ENCODE data around the gene ERC1.

ERC1 gene

DNA sequence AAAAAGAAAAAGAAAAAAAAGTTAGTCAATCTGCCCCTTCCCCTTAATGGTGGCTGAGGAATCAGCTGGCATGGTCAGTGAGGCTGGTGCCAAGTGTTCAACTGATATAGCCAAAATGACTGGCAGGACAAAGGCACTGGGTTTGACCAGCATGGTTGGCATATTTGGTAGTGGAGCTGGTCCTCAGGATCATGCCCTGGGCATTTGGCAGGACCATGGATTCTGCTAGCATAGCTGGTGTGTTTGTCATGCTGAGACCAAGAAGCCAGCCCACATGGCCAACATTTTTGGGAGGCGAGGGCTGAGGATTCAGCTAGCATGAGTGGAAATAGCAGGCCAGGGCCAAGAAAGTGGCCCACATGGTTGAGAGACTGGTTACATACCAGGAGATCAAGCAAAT is 466.9 kb downstream of the ERC1 start:
- no peak for DNase-seq (ENCODE audit: insufficient read length, low spot score)

GRCh38 chr12:1459339-1459738 is 468.3 kb downstream of the ERC1 start:
- DNase-seq (ENCODE audit: insufficient read length, low spot score) (no peak), FAIRE-seq (no peak)

More for the DNA sequence above, 466.9 kb downstream of the ERC1 start:
- FAIRE-seq = no peak

GRCh38 chr12:1463073-1463905 is 472.3 kb downstream of the ERC1 start:
- FAIRE-seq (no peak), DNase-seq (ENCODE audit: insufficient read length, low spot score) (no peak)

DNA sequence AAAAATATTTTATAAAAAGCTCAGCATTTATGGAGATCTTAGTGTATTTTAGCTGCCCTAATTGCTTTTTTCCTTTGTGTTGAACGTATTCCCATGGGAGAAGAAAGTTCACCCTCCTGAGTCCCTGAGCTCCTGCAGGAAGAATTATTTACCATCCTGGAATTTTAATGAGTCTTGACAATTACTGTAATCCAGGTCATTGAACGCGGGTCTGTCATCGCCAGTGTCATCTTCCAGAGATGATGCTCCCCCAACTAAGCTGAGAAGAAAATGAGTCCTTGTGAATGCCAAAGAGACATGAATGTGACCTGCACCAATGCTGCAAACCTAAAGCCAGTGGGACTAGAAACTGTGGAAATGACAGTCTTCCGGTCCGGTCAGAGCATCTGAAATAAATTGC is 473.9 kb downstream of the ERC1 start:
- DNase-seq (ENCODE audit: insufficient read length, low spot score) (no peak), FAIRE-seq (no peak)

- FAIRE-seq (no peak), DNase-seq (ENCODE audit: insufficient read length, low spot score) (no peak)
Observed at GRCh38 chr12:1465990-1466389, 475.0 kb downstream of the ERC1 start.

GRCh38 chr12:1466481-1467154 is 475.6 kb downstream of the ERC1 start:
- no peak for DNase-seq (ENCODE audit: insufficient read length, low spot score)
- FAIRE-seq = no peak

DNA sequence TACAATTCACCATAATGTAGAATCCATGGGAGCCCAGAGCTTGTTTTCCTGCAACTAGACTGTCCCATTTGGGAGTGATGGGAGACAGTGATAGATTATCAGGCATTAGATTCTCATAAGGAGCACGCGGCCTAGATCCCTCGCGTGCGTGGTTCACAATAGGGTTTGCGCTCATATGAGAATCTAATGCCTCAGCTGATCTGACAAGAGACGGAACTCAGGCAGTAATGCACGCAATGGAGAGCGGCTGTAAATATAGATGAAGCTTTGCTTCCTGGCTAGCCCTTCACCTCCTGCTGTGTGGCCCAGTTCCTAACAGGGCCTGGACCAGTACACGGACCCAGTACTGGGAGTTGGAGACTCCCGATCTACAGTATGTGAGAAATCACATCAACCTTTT is 476.7 kb downstream of the ERC1 start:
- no peak for DNase-seq (ENCODE audit: insufficient read length, low spot score)
- FAIRE-seq = no peak

GRCh38 chr12:1469070-1469469 is 478.0 kb downstream of the ERC1 start:
- FAIRE-seq (no peak), DNase-seq (ENCODE audit: insufficient read length, low spot score) (no peak)

- FAIRE-seq (no peak), DNase-seq (ENCODE audit: insufficient read length, low spot score) (no peak)
Observed at GRCh38 chr12:1470051-1470450, 479.0 kb downstream of the ERC1 start.

DNA sequence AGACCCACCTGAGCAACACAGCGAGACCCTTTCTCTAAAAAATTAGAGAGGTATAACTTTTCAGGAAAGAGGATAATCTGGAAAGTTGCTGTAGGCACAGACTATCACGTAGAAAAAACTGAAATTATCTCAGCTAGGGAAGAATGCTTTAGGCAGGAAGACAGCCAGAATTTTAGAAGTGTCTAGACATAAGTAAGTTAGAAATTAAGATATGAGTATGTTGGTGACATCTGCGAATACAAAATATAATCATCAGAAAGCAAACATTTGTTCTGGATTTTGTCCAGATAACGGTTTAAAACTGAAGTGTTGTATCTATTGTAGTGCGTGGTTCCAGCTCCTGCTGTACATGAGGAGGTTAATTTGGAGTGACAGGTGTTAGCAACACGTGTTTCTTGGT is 480.2 kb downstream of the ERC1 start:
- no peak for FAIRE-seq
- no peak for DNase-seq (ENCODE audit: insufficient read length, low spot score)

- peak; percentile 14 for DNase-seq (ENCODE audit: insufficient read length, low spot score)
- FAIRE-seq = no peak
Observed at GRCh38 chr12:1473418-1473817, 482.4 kb downstream of the ERC1 start.

- no peak for DNase-seq (ENCODE audit: insufficient read length, low spot score)
- FAIRE-seq = no peak
Observed at GRCh38 chr12:1474041-1474573, 483.1 kb downstream of the ERC1 start.

- DNase-seq (ENCODE audit: insufficient read length, low spot score) (no peak), FAIRE-seq (no peak)
Observed at GRCh38 chr12:1474574-1475153, 483.6 kb downstream of the ERC1 start.

- FAIRE-seq (no peak), DNase-seq (ENCODE audit: insufficient read length, low spot score) (no peak)
Observed at GRCh38 chr12:1479645-1480044, 488.6 kb downstream of the ERC1 start.

DNA sequence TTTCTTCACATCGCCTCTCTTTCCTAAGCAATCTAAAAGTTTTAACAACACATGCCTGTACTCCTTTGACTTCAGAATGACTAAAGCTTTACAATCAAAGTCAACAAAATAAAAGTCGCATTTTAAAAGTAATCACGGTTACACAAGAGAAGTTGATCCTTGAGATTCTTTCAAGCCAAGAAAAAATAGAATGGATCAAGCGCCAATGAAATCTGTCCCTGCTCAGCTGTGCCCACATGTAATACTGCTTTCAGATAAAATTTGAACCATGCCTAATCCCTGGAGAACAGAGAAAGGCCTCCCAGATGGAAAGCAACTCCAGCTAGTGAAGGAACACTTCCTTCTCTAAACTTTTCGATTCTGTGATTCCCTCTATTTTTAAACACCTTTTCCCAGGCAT is 490.3 kb downstream of the ERC1 start:
- DNase-seq (ENCODE audit: insufficient read length, low spot score) (no peak), FAIRE-seq (no peak)

DNA sequence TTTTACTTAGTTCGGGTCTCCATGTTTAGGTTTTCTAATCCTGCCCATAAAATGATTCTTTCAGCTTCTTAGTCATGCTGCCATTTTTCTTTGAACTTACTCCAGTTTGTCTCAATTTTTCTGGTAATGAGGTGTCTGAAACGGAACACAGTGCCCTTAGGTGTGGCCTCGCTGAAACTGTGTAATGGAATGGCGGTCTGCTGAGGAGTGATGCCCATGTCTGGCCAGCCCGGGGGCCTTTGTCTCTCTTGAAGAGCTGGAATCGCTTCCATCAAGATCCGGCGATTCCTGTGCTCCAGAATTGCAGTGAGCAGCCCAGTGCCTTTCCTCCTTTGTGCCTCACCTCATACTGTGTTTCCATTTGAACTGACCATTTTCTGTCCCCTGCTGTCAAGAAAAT is 490.9 kb downstream of the ERC1 start:
- no peak for FAIRE-seq
- no peak for DNase-seq (ENCODE audit: insufficient read length, low spot score)

DNA sequence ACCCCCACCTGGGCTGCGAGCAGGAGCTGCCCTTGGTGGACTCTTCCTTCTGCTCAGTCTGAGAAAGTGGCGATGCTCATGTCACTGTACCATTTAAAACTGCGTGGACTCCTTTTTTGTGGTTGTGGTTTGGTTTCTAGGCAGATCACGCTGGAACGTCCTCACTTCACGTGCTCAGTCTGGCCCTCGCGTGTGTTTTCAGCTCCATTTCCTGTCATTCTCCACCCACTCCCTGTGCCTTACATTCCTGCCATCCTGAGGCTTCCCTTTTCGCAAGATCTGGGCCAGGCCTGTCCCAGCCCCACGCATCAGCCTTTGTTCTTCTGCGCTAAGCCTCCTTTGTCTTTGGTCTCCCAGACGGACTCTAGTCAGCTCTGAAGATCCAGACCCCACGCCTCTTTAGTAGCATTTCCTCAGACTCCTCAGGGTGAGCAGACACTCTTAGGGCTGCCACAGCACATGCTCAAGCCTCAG is 497.9 kb downstream of the ERC1 start:
- no peak for DNase-seq (ENCODE audit: insufficient read length, low spot score)
- FAIRE-seq = no peak

DNA sequence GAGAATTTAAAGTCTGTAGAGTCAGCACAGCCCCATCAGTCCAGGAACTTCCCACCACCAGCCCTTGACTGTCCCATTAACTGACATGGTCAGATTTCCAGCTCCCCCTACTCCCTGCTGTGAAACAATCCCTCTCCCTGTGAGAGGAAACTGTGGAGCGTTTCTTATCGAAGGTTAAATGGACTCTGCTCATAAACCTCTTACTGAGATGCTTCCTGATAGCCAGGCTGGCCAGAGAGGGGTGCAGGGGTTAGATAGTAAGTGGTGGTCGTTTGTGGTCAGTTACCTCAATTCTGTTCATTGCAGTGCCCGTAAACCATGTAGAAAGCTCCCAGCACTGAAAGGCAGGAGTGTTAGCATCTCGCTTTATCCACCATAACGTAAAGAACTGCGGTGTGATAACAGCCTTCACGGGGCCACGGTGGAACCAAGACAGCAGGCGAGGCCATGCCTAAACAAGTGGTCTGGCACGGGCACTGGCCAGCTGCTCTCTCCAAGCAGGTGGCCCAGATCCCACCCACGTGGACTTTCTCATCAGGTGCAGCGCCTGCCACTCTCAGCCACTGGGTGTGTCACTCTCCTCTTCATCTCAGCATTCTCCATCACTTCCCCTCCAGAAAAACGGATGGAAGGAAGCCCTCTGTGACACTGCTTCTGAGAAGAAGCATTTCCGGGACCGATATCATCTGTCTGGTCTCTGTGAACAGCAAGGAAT is 501.1 kb downstream of the ERC1 start:
- no peak for DNase-seq (ENCODE audit: insufficient read length, low spot score)
- no peak for FAIRE-seq

GRCh38 chr12:1493781-1494565 is 502.9 kb downstream of the ERC1 start:
- no peak for FAIRE-seq
- no peak for DNase-seq (ENCODE audit: insufficient read length, low spot score)

DNA sequence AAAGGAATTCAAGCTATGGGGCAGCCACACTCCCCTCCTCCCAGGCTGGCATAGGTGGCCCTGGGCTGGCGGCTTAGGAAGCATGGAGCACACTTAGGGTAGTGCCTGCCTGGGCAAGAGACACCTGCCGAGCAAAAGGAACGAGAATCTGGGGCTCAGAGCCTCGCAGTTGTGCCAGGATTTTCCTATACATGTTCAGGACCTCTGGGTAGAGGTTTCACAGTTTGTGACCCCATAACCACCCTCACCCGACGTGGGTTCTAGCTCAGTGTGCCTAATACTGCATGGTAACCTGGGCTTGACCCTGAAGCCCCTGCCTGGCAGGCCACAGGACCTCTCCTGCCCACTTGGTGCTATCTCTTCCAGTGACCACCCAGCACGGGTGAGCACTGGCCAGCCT is 503.8 kb downstream of the ERC1 start:
- no peak for FAIRE-seq
- DNase-seq (ENCODE audit: insufficient read length, low spot score) = no peak
